Mammary epithelial cell (primary cell): ENCODE data around the gene USP47.

Experiments
- EZH2 ChIP-seq: IDR thresholded peaks from 2 replicates; pipeline ENCODE4 v1.6.1; 2012; ENCODE audit warnings: low read length, inconsistent platforms, borderline replicate concordance
- TF ChIP-seq, protein P1 (sequence below), 2 donors: IDR thresholded peaks in 1 of 2; conservative IDR thresholded peaks in 1 of 2; 2 replicates each; pipeline ENCODE4 v1.5.1; 2011 to 2012; ENCODE audit warnings: inconsistent platforms in 2 of 2, low read length in 2 of 2, mild to moderate bottlenecking in 2 of 2, control low read depth in 1 of 2, low read depth in 1 of 2; ENCODE audit not compliant: insufficient read depth in 1 of 2; ENCODE audit errors: extremely low read depth in 1 of 2

DNA sequence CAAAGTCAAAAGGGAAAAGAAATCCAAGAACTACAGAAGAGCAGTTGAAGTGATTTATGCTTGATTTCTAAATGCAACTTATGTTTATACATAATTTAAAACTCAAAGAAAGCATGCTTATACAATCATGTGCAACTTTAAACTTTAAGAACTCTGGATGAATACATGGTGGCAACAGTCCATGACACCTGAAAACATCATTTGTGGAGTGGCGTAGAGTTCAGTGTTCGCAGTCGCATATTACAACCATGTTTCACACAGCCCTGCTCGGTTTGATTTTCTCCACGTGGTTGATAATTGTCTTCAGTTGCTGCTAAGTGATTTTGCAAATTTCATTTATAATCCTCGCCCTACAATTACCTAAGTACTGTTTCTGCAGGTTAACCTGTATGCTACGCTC is 121.3 kb downstream of the USP47 start:
- TF ChIP-seq, protein P1, sequence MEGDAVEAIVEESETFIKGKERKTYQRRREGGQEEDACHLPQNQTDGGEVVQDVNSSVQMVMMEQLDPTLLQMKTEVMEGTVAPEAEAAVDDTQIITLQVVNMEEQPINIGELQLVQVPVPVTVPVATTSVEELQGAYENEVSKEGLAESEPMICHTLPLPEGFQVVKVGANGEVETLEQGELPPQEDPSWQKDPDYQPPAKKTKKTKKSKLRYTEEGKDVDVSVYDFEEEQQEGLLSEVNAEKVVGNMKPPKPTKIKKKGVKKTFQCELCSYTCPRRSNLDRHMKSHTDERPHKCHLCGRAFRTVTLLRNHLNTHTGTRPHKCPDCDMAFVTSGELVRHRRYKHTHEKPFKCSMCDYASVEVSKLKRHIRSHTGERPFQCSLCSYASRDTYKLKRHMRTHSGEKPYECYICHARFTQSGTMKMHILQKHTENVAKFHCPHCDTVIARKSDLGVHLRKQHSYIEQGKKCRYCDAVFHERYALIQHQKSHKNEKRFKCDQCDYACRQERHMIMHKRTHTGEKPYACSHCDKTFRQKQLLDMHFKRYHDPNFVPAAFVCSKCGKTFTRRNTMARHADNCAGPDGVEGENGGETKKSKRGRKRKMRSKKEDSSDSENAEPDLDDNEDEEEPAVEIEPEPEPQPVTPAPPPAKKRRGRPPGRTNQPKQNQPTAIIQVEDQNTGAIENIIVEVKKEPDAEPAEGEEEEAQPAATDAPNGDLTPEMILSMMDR (conservative IDR thresholded peaks at IDR 0.05 in 1 of 2, IDR thresholded peaks at IDR 0.05 in 1 of 2; ENCODE audit: extremely low read depth in 1 of 2, insufficient read depth in 1 of 2, low read depth in 1 of 2, low read length in 2 of 2): no peak
- no peak for TF ChIP-seq EZH2
